K562 (cell line): Measurements from ENCODE around the gene ATG7. TPM values are rescaled to one million over a fixed set of nuclear protein-coding genes. Genes with fewer than 3 reads are reported as not detected.
A peak's percentile ranks its signal among the peaks of the same experiment; 100 is the strongest.

Source experiments
- ATAC-seq: fragments of 200-7000 bp; cut with Tn5 transposase; 3 replicates; pipeline ENCODE4 v1.9.1; 2020; ENCODE audit warnings: moderate library complexity
- BruUV-seq: library from RNA; stranded (reverse); fragments of 400-500 nt; replicated peaks from 2 replicates; lab custom pipeline; 2021; lab: Mats Ljungman, UMichigan
- CTCF ChIA-PET: fragments of 300-600 bp; formaldehyde crosslinking; extraction: SDS; loops from one replicate; lab custom pipeline; 2021; ENCODE audit warnings: low intra/inter-chr PET ratio; lab: Yijun Ruan, JAX
- POLR2A ChIA-PET: fragments of 300-600, 350-650 bp; sonication (Branson Sonifier 250); formaldehyde crosslinking; extraction: SDS; loops from one replicate; lab custom pipeline; 2021; ENCODE audit warnings: antibody characterized with exemption, inconsistent platforms; lab: Yijun Ruan, JAX
- DNase-seq, 4 experiments: peaks; one replicate each; pipeline versions ENCODE4 v3.0.0 to v3.0.0-alpha.2; 2011 to 2018; ENCODE audit warnings: low spot score in 3 of 4, mixed read lengths in 3 of 4; ENCODE audit errors: extremely low read depth in 1 of 4
- FAIRE-seq: peaks from 2 replicates; lab custom pipeline; 2011; peaks lifted over from hg19 to GRCh38; lab: Jason Lieb, UNC
- H2AFZ ChIP-seq: 2 replicates; pipeline ENCODE4 v1.6.0; 2011; ENCODE audit warnings: low read depth, low read length, control low read depth, inconsistent platforms
- H3K27ac ChIP-seq: fragments of 200-600 bp; 3 replicates; pipeline ENCODE4 v1.8.0; 2011; ENCODE audit warnings: low read depth, mild to moderate bottlenecking, control low read depth, inconsistent platforms, low read length, moderate library complexity, mixed read lengths; ENCODE audit errors: extremely low read depth
- H3K27me3 ChIP-seq, 2 experiments: fragments of 300-600 bp in 1 of 2; 2 replicates in 1 of 2; 3 replicates in 1 of 2; pipeline versions ENCODE4 v1.6.0 to v1.8.0; 2011; ENCODE audit warnings: inconsistent platforms in 2 of 2, low read length in 2 of 2, mild to moderate bottlenecking in 1 of 2, mixed read lengths in 1 of 2, moderate library complexity in 1 of 2; ENCODE audit not compliant: control insufficient read depth in 2 of 2, insufficient read depth in 2 of 2
- H3K36me3 ChIP-seq: fragments of 300-600 bp; 3 replicates; pipeline ENCODE4 v1.8.0; 2011; ENCODE audit warnings: mild to moderate bottlenecking, low read length, inconsistent platforms; ENCODE audit not compliant: control insufficient read depth, insufficient read depth
- H3K4me1 ChIP-seq, 2 experiments: fragments of 200-600 bp in 1 of 2; replicated peaks in 1 of 2; 2 replicates in 1 of 2; 3 replicates in 1 of 2; pipeline versions ENCODE4 v1.5.1 to v1.8.0; 2011; ENCODE audit warnings: inconsistent platforms in 2 of 2, low read length in 2 of 2, mild to moderate bottlenecking in 1 of 2, mixed read lengths in 1 of 2, moderate library complexity in 1 of 2; ENCODE audit not compliant: control insufficient read depth in 2 of 2, insufficient read depth in 2 of 2
- H3K4me2 ChIP-seq: 2 replicates; pipeline ENCODE4 v1.6.1; 2011; ENCODE audit warnings: low read length, control low read depth, inconsistent platforms, mixed read lengths; ENCODE audit not compliant: insufficient read depth
- H3K4me3 ChIP-seq: fragments of 200-600 bp; sonication (generic), shearing (Covaris generic); 2 replicates; pipeline ENCODE4 v1.5.1; 2016; ENCODE audit warnings: control low read depth, inconsistent platforms
- H3K79me2 ChIP-seq: fragments of 200-600 bp; 3 replicates; pipeline ENCODE4 v1.8.0; 2011; ENCODE audit warnings: low read length, inconsistent platforms; ENCODE audit not compliant: control insufficient read depth, insufficient read depth
- H3K9ac ChIP-seq, 2 experiments: 2 replicates each; pipeline versions ENCODE4 v1.6.0 to v1.6.1; 2011; ENCODE audit warnings: low read depth in 2 of 2, low read length in 2 of 2, control low read depth in 1 of 2, inconsistent platforms in 1 of 2, mild to moderate bottlenecking in 1 of 2, mixed read lengths in 1 of 2; ENCODE audit not compliant: insufficient read depth in 1 of 2
- H3K9me1 ChIP-seq: one replicate; pipeline ENCODE4 v1.6.0; 2011; ENCODE audit warnings: inconsistent platforms, mild to moderate bottlenecking, low read length, moderate library complexity; ENCODE audit not compliant: control insufficient read depth, insufficient read depth
- H3K9me3 ChIP-seq: replicated peaks from 2 replicates; pipeline ENCODE4 v1.5.1; 2011; ENCODE audit warnings: low read depth, low read length, inconsistent platforms; ENCODE audit not compliant: control insufficient read depth, insufficient read depth
- H4K20me1 ChIP-seq: replicated peaks from 2 replicates; pipeline ENCODE4 v1.6.1; 2011; ENCODE audit warnings: low read length, inconsistent platforms, mixed read lengths; ENCODE audit not compliant: control insufficient read depth, insufficient read depth
- ARID3A ChIP-seq: IDR thresholded peaks from 2 replicates; pipeline ENCODE4 v1.6.1; 2012; ENCODE audit warnings: low read depth, low read length, improper control_type of control experiment, borderline replicate concordance
- ARNT ChIP-seq, 2 experiments: fragments of 450-650 bp; IDR thresholded peaks; 2 replicates each; pipeline ENCODE4 v1.6.1; 2016; ENCODE audit warnings: mild to moderate bottlenecking in 1 of 2
- HNRNPH1 ChIP-seq: fragments of 200-400 bp; formaldehyde crosslinking; optimal IDR thresholded peaks from 2 replicates; pipeline ENCODE3; 2017; ENCODE audit warnings: low read depth, mild to moderate bottlenecking, low read length, moderate library complexity
- HNRNPK ChIP-seq: fragments of 200-400 bp; formaldehyde crosslinking; IDR thresholded peaks from one replicate; pipeline ENCODE4 v1.6.1; 2018; ENCODE audit warnings: mild to moderate bottlenecking, low read depth, low read length; ENCODE audit not compliant: poor library complexity, severe bottlenecking
- HNRNPLL ChIP-seq: fragments of 200-400 bp; formaldehyde crosslinking; IDR thresholded peaks from 2 replicates; pipeline ENCODE4 v1.6.1; 2017; ENCODE audit warnings: low read length, low read depth, mild to moderate bottlenecking; ENCODE audit not compliant: poor library complexity, severe bottlenecking
- KDM4B ChIP-seq, 2 experiments: fragments of 450-650 bp in 1 of 2; sonication (generic) in 1 of 2; IDR thresholded peaks; 2 replicates each; pipeline ENCODE4 v1.6.1; 2016 to 2017; ENCODE audit warnings: borderline replicate concordance in 2 of 2, antibody characterized with exemption in 1 of 2, low read depth in 1 of 2, mild to moderate bottlenecking in 1 of 2
- MCM7 ChIP-seq, 2 experiments: fragments of 450-650 bp; IDR thresholded peaks; 2 replicates each; pipeline ENCODE4 v1.6.1; 2016 to 2018
- MXI1 ChIP-seq: IDR thresholded peaks from 2 replicates; pipeline ENCODE4 v1.6.1; 2011; ENCODE audit warnings: low read depth, mild to moderate bottlenecking, improper control_type of control experiment, low read length
- NR2C1 ChIP-seq, 2 experiments: fragments of 450-650 bp; IDR thresholded peaks; 2 replicates each; pipeline ENCODE4 v1.6.1; 2017; ENCODE audit warnings: mild to moderate bottlenecking in 2 of 2, antibody characterized with exemption in 1 of 2, inconsistent platforms in 1 of 2, missing compliant biosample characterization in 1 of 2, missing genetic modification characterization in 1 of 2
- SIN3B ChIP-seq: fragments of 450-650 bp; IDR thresholded peaks from 2 replicates; pipeline ENCODE4 v1.6.1; 2017; ENCODE audit warnings: low read depth, mild to moderate bottlenecking, moderate library complexity
- STAG1 ChIP-seq: sonication (generic); formaldehyde crosslinking; IDR thresholded peaks from 2 replicates; pipeline ENCODE4 v1.5.0; 2020; ENCODE audit warnings: missing genetic modification reagents, borderline replicate concordance
- TRIM28 ChIP-seq: fragments of 450-650 bp; IDR thresholded peaks from 2 replicates; pipeline ENCODE4 v1.6.1; 2017
- ZNF280B ChIP-seq: fragments of 250-450 bp; sonication (Bioruptor Pico); IDR thresholded peaks from 2 replicates; pipeline ENCODE4 v1.5.1; 2021; ENCODE audit warnings: mild to moderate bottlenecking
- WGBS: fragments of 100-300 bp; shearing (Covaris generic); methylation state at CpG from one replicate; pipeline ENCODE4 v1.1.6; 2016; ENCODE audit warnings: low coverage, mixed read lengths; ENCODE audit not compliant: insufficient coverage; ENCODE audit errors: missing lambda C conversion rate; 5-methylcytosine and 5-hydroxymethylcytosine counted together
- in situ Hi-C: fragments of 300-500 bp; cut with MboI; formaldehyde crosslinking; loops from 4 replicates; pipeline ENCODE4 v1.15.0; 2018; ENCODE audit warnings: inconsistent platforms, mixed read lengths
- intact Hi-C: fragments of 100-400 bp; cut with micrococcal nuclease; formaldehyde crosslinking; loops from 2 replicates; pipeline ENCODE4 v1.14.2; 2022
- polyA plus RNA-seq, 8 experiments: library from polyadenylated mRNA; depleted of rRNA in 4 of 8; stranded (reverse) in 5 of 8; unstranded in 3 of 8; fragments of >200 nt; fragmentation: Nextera tagmentation in 2 of 8; fragmentation: Illumina TruSeq in 1 of 8; extraction: Ambion mirVana in 2 of 8; extraction: Trizol in 1 of 8; gene quantifications; 2 replicates each; pipeline versions ENCODE4 v1.2.1 to v1.2.3, GENCODE V29; 2011 to 2014; ENCODE audit warnings: inconsistent platforms in 1 of 8, missing spikeins in 1 of 8
- total RNA-seq, 7 experiments: library from RNA; depleted of rRNA in 6 of 7; stranded (reverse); fragments of >200 nt in 6 of 7; fragmentation: Illumina TruSeq in 2 of 7; extraction: Trizol in 2 of 7; gene quantifications; 2 replicates each; pipeline versions ENCODE4 v1.2.1 to v1.2.3, GENCODE V29; 2011 to 2021; ENCODE audit warnings: low replicate concordance in 1 of 7

The ATG7 gene
- total and polyA plus RNA-seq, 9 of the 15 experiments (the other 6 are each of a cell fraction or from before 2014, with no cell fraction given), result 18.3 to 45.3 (median 33.6) TPM

- Histone ChIP-seq H3K9me1 (no peaks in the 10 kb centered on the region), H3K27me3 (peaks cover 0 to 25% of the 10 kb centered on the region in 2 experiments; a peak in 3 of 5 replicates), H3K4me3 (no peak overlapping the region), H3K9me3 (no peaks in the 10 kb centered on the region), H2AFZ (no peak overlapping the region), H3K79me2 (no peaks in the 10 kb centered on the region), H3K9ac (no peak overlapping the region), H3K4me2 (no peak overlapping the region), H3K36me3 (no peaks in the 10 kb centered on the region; the same call in 2 of the 3 replicates), H3K27ac (no peak overlapping the region), H3K4me1 (no peaks in the 10 kb centered on the region; a peak in 2 of 5 replicates), H4K20me1 (peaks cover 16% of the 10 kb centered on the region)
- DNase-seq, result no peak
- WGBS, result 62% methylated on average over 10 of the region's 10 CpGs
- no TSS peak for BruUV-seq
- in situ Hi-C loops, result no loop called here
- intact Hi-C loops, result no loop called here
- FAIRE-seq, result no peak
- no peak for ATAC-seq
- no peak for TF ChIP-seq HNRNPLL
- ChIA-PET POLR2A (interaction anchor here (0.9 to 1.2 kb wide), 2 partner anchors 14 to 30 kb away, joined by 3 to 5 read pairs; no protein-coding TSS in a partner anchor), CTCF (no interaction called here)
Observed at GRCh38 chr3:11575677-11576076, 303.5 kb downstream of the ATG7 start.

- FAIRE-seq (no peak), DNase-seq (no peak), ATAC-seq (no peak)
- Histone ChIP-seq H2AFZ (no peak overlapping the region), H3K27ac (no peak overlapping the region), H3K9ac (0 out of 4 replicates have a peak overlapping the region, but pooled peaks of 1 of the 2 experiments have one; percentile 27), H3K4me1 (no peaks in the 10 kb centered on the region; a peak in 2 of 5 replicates), H3K9me1 (no peaks in the 10 kb centered on the region), H4K20me1 (peaks cover 19% of the 10 kb centered on the region), H3K4me3 (no peak overlapping the region), H3K36me3 (no peaks in the 10 kb centered on the region; the same call in 2 of the 3 replicates), H3K9me3 (no peaks in the 10 kb centered on the region), H3K27me3 (peaks cover 0 to 17% of the 10 kb centered on the region in 2 experiments; a peak in 3 of 5 replicates), H3K79me2 (no peaks in the 10 kb centered on the region), H3K4me2 (no peak overlapping the region)
- in situ Hi-C loops (no loop called here), intact Hi-C loops (no loop called here)
- no TSS peak for BruUV-seq
- POLR2A ChIA-PET, result interaction anchor here (0.7 to 1.2 kb wide), 3 partner anchors 13 to 673 kb away, joined by 3 read pairs; no protein-coding TSS in a partner anchor
- CTCF ChIA-PET, result no interaction called here
- 43% methylated on average over 9 of the region's 9 CpGs for WGBS
- TF ChIP-seq STAG1 (CRISPR knock-in tag) (no peak), TRIM28 (no peak), SIN3B (no peak), HNRNPK (no peak), MCM7 (IDR thresholded peaks at IDR 0.05) (no peak), HNRNPH1 (no peak), ARID3A (no peak), ARNT (IDR thresholded peaks at IDR 0.05) (no peak), ZNF280B (no peak), KDM4B (IDR thresholded peaks at IDR 0.05; ENCODE audit: borderline replicate concordance in 2 of 2, low read depth in 1 of 2) (no peak), MXI1 (no peak), NR2C1 (IDR thresholded peaks at IDR 0.05) (no peak), NR2C1 (tag; IDR thresholded peaks at IDR 0.05) (no peak)
Observed at GRCh38 chr3:11576453-11576852, 304.3 kb downstream of the ATG7 start.
